ENCODE results near the gene ENDOD1. TPM values are rescaled to one million over a fixed set of nuclear protein-coding genes. Genes with fewer than 3 reads are reported as not detected.

ENDOD1 gene
- total RNA-seq, 1 experiment from 2014 or later = 0.87 TPM

DNA sequence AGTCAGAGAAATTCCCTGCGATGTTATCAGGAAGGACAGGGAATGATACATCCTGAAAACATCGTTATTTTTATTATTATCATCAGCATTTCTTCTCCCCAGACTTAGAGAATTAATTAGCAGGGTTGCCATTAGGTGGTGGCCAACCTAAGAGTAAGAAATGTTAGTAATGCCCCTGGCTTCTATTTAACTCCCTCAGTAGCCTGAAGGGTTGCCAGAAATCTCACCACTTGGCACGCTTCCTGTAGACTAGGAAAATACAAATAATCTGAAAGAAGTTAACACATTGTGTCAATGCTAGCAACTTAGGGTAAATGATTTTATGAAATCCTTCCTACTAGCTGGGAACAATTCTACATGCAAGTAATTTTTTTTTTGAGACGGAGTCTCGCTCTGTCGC is 45.5 kb downstream of the ENDOD1 start:
- no peaks in the 10 kb centered on the region for H3K23me2 ChIP-seq (ENCODE audit: insufficient read length, low read depth, low read length, poor library complexity, severe bottlenecking)
- H3K4me2 ChIP-seq (ENCODE audit: insufficient read depth, insufficient read length, low read length) = no peak overlapping the region
- H3K27ac ChIP-seq (ENCODE audit: insufficient read length, low read depth, low read length) = no peak overlapping the region
- no peak overlapping the region for H2BK120ac ChIP-seq (ENCODE audit: low read depth, low read length, poor library complexity, severe bottlenecking)
- no peak overlapping the region for H3K4me3 Mint-ChIP-seq
- no peak overlapping the region for H3T11ph ChIP-seq (ENCODE audit: low read length)
- H3K27me3 Mint-ChIP-seq (ENCODE audit: low read depth) = peaks cover 31% of the 10 kb centered on the region
- H3K4ac ChIP-seq (ENCODE audit: low read depth, low read length) = no peak overlapping the region
- no peaks in the 10 kb centered on the region for H4K20me1 ChIP-seq (ENCODE audit: control insufficient read depth, insufficient read depth, insufficient read length)
- no peaks in the 10 kb centered on the region for H3K4me1 ChIP-seq (ENCODE audit: insufficient read depth, low read length)
- H4K5ac ChIP-seq (ENCODE audit: insufficient read length, low read depth, low read length) = no peak overlapping the region
- no peaks in the 10 kb centered on the region for H3K79me1 ChIP-seq (ENCODE audit: insufficient read depth, low read depth, low read length, poor library complexity, severe bottlenecking)
- no peaks in the 10 kb centered on the region for H3K79me2 ChIP-seq (ENCODE audit: insufficient read depth, low read length)
- H4K91ac ChIP-seq (ENCODE audit: insufficient read length, low read depth, low read length) = no peak overlapping the region
- no peak overlapping the region for H2BK12ac ChIP-seq (ENCODE audit: insufficient read length, low read depth, low read length)
- H3K27ac Mint-ChIP-seq = no peak overlapping the region
- no peak overlapping the region for H3K9ac ChIP-seq (ENCODE audit: extremely low read depth, insufficient read length, low read length)
- no peak overlapping the region for H3K23ac ChIP-seq (ENCODE audit: insufficient read length, low read depth, low read length)
- H3K4me1 Mint-ChIP-seq = no peaks in the 10 kb centered on the region
- no peak overlapping the region for H2AK5ac ChIP-seq (ENCODE audit: insufficient read length, low read length)
- no peaks in the 10 kb centered on the region for H3K36me3 Mint-ChIP-seq (ENCODE audit: insufficient read depth in 1 of 3, low read depth in 3 of 3)
- no CpG with 5 or more reads among the region's 6 CpGs for WGBS (ENCODE audit: extremely low coverage, insufficient read length, low lambda C conversion rate)
- no peak overlapping the region for H2BK5ac ChIP-seq (ENCODE audit: insufficient read length, low read length)
- no peak overlapping the region for H3K14ac ChIP-seq (ENCODE audit: insufficient read depth, low read length)
- H3K56ac ChIP-seq (ENCODE audit: insufficient read length, low read depth, low read length) = no peak overlapping the region
- no peak for TF ChIP-seq CTCF (conservative IDR thresholded peaks at IDR 0.05)
- no peak overlapping the region for H2AFZ ChIP-seq (ENCODE audit: low read length)
- no peaks in the 10 kb centered on the region for H3K9me3 ChIP-seq (ENCODE audit: control insufficient read depth, low read depth, low read length)
- no peak for DNase-seq
- no peaks in the 10 kb centered on the region for H3K27me3 ChIP-seq (ENCODE audit: insufficient read depth, low read length)
- no peak overlapping the region for H3K18ac ChIP-seq (ENCODE audit: insufficient read length, low read depth, low read length)
- H4K8ac ChIP-seq (replicated peaks; ENCODE audit: insufficient read length, low read depth, low read length) = no peak overlapping the region
- no peaks in the 10 kb centered on the region for H3K9me3 Mint-ChIP-seq
- H2BK15ac ChIP-seq (ENCODE audit: low read depth, low read length) = no peak overlapping the region
- H2BK20ac ChIP-seq (ENCODE audit: low read depth, low read length, poor library complexity, severe bottlenecking) = no peak overlapping the region

Data from H9 (cell line).